Thoracic aorta (tissue), 2 donors: ENCODE measurements around the gene NR4A2. TPM values are rescaled to one million over a fixed set of nuclear protein-coding genes. Genes with fewer than 3 reads are reported as not detected.

Source experiments
- ATAC-seq: fragments of 150-250 bp; one replicate; pipeline ENCODE4 v1.8.0; 2017; ENCODE audit warnings: low read depth; ENCODE audit not compliant: insufficient number of reproducible peaks, low FRiP score
- DNase-seq: peaks from one replicate; pipeline ENCODE4 v3.0.0-alpha.2; 2020; ENCODE audit warnings: low spot score
- H3K27ac ChIP-seq, 2 donors: fragments of 200-600 bp; sonication (generic); 1 replicate in 1 of 2; 2 replicates in 1 of 2; pipeline ENCODE4 v1.5.1; 2016; ENCODE audit warnings: mild to moderate bottlenecking in 2 of 2, moderate library complexity in 2 of 2
- H3K27me3 ChIP-seq: fragments of 200-600 bp; sonication (generic); replicated peaks from 2 replicates; pipeline ENCODE4 v1.6.0; 2016; ENCODE audit warnings: mild to moderate bottlenecking; ENCODE audit not compliant: insufficient read depth
- H3K36me3 ChIP-seq: fragments of 200-600 bp; sonication (generic); one replicate; pipeline ENCODE4 v1.5.1; 2016
- H3K4me1 ChIP-seq, 2 donors: fragments of 200-600 bp; sonication (generic); 1 replicate in 1 of 2; 2 replicates in 1 of 2; pipeline versions ENCODE4 v1.5.1 to v1.6.0; 2016; ENCODE audit warnings: low read depth in 2 of 2, mild to moderate bottlenecking in 1 of 2; ENCODE audit not compliant: control insufficient read depth in 1 of 2
- H3K4me3 ChIP-seq: fragments of 200-600 bp; sonication (generic); 2 replicates; pipeline ENCODE4 v1.5.1; 2016; ENCODE audit warnings: mild to moderate bottlenecking
- H3K9me3 ChIP-seq: fragments of 200-600 bp; sonication (generic); 2 replicates; pipeline ENCODE4 v1.5.1; 2016
- CTCF ChIP-seq: fragments of 200-600 bp; sonication (generic); IDR thresholded peaks from one replicate; pipeline ENCODE4 v1.5.1; 2019; ENCODE audit warnings: antibody characterized with exemption
- total RNA-seq, 2 donors: library from RNA; depleted of rRNA; stranded (reverse); fragments of >200 nt; gene quantifications; one replicate each; pipeline versions ENCODE4 v1.1.0 to v1.2.3, GENCODE V29; 2016

The NR4A2 gene
- total RNA-seq, 2 donors from 2014 or later: 4.4 to 11.5 TPM

- DNase-seq: no peak
- Histone ChIP-seq H3K4me1 (peaks cover 18 to 41% of the 10 kb centered on the region in 2 donors), H3K27me3 (no peaks in the 10 kb centered on the region), H3K4me3 (peak overlapping the region; percentile 100), H3K9me3 (no peaks in the 10 kb centered on the region), H3K27ac (peak overlapping the region in 1 of 2 donors; percentile 100), H3K36me3 (no peaks in the 10 kb centered on the region)
- ATAC-seq: no peak
- no peak for TF ChIP-seq CTCF
These were observed 7.9 kb upstream of the NR4A2 start for GRCh38 chr2:156340377-156340776.

GRCh38 chr2:156339865-156340264 lies 7.3 kb upstream of the NR4A2 start:
- ATAC-seq (no peak), DNase-seq (no peak)
- Histone ChIP-seq H3K4me1 (peaks cover 18 to 41% of the 10 kb centered on the region in 2 donors), H3K36me3 (no peaks in the 10 kb centered on the region), H3K4me3 (no peak overlapping the region), H3K27me3 (no peaks in the 10 kb centered on the region), H3K27ac (peak overlapping the region in 1 of 2 donors; percentile 100), H3K9me3 (no peaks in the 10 kb centered on the region)
- no peak for TF ChIP-seq CTCF

GRCh38 chr2:156339110-156339847 lies 6.8 kb upstream of the NR4A2 start:
- Histone ChIP-seq H3K9me3 (no peaks in the 10 kb centered on the region), H3K4me3 (no peak overlapping the region), H3K27ac (peak overlapping the region; percentile 54 to 100), H3K36me3 (no peaks in the 10 kb centered on the region), H3K27me3 (no peaks in the 10 kb centered on the region), H3K4me1 (peaks cover 18 to 41% of the 10 kb centered on the region in 2 donors)
- ATAC-seq: no peak
- DNase-seq: no peak
- no peak for TF ChIP-seq CTCF

- Histone ChIP-seq H3K36me3 (no peaks in the 10 kb centered on the region), H3K4me3 (no peak overlapping the region), H3K4me1 (peaks cover 18 to 41% of the 10 kb centered on the region in 2 donors), H3K27ac (peak overlapping the region; percentile 54 to 100), H3K27me3 (no peaks in the 10 kb centered on the region), H3K9me3 (no peaks in the 10 kb centered on the region)
- ATAC-seq (no peak), DNase-seq (no peak)
- no peak for TF ChIP-seq CTCF
These were observed 6.1 kb upstream of the NR4A2 start for GRCh38 chr2:156338578-156338977.

- peak; percentile 13 for ATAC-seq
- peaks cover 12 to 25% of the 10 kb centered on the region in 2 donors for H3K4me1 ChIP-seq
These were observed 2.3 kb upstream of the NR4A2 start for GRCh38 chr2:156334496-156335478.

More at GRCh38 chr2:156334496-156335478, 2.3 kb upstream of the NR4A2 start:
- no peaks in the 10 kb centered on the region for H3K36me3 ChIP-seq
- H3K27ac ChIP-seq: peak overlapping the region; percentile 93 to 96
- H3K27me3 ChIP-seq: no peaks in the 10 kb centered on the region
- no peaks in the 10 kb centered on the region for H3K9me3 ChIP-seq
- peak overlapping the region; percentile 92 for H3K4me3 ChIP-seq
- TF ChIP-seq CTCF: no peak
- peak; percentile 74 for DNase-seq
